BLaER1 treated with 17β-estradiol and CSF1 and Interleukin-3, amounts not matched to agents 10 nM and 100 nM (cell line): ENCODE measurements around the gene ZG16.
A peak's percentile ranks its signal among the peaks of the same experiment; 100 is the strongest.
"Not testable (repeated sequence)": the region's sequence is repeated elsewhere in the genome, so short reads cannot be mapped to it uniquely, and the experiment has no call there.

Experiments used
- H3K27ac ChIP-seq, 11 experiments: shearing (Covaris generic); formaldehyde crosslinking; 2 replicates each; pipeline ENCODE4 v1.8.1; 2022
- H3K27me3 ChIP-seq, 11 experiments: shearing (Covaris generic); formaldehyde crosslinking; 2 replicates each; pipeline ENCODE4 v1.8.1; 2022
- H3K36me3 ChIP-seq, 11 experiments: shearing (Covaris generic); formaldehyde crosslinking; 2 replicates each; pipeline ENCODE4 v1.8.1; 2022
- H3K4me1 ChIP-seq, 10 experiments: shearing (Covaris generic); formaldehyde crosslinking; 2 replicates each; pipeline ENCODE4 v1.8.1; 2022
- H3K4me2 ChIP-seq, 11 experiments: shearing (Covaris generic); formaldehyde crosslinking; 2 replicates each; pipeline ENCODE4 v1.8.1; 2022
- H3K4me3 ChIP-seq, 10 experiments: shearing (Covaris generic); formaldehyde crosslinking; 2 replicates each; pipeline ENCODE4 v1.8.1; 2022
- H3K9ac ChIP-seq, 11 experiments: shearing (Covaris generic); formaldehyde crosslinking; 2 replicates each; pipeline ENCODE4 v1.8.1; 2022
- H3K9me3 ChIP-seq, 11 experiments: shearing (Covaris generic); formaldehyde crosslinking; replicated peaks in 1 of 11; 2 replicates each; pipeline ENCODE4 v1.8.1; 2022
- H4K20me1 ChIP-seq, 11 experiments: shearing (Covaris generic); formaldehyde crosslinking; 2 replicates each; pipeline ENCODE4 v1.8.1; 2022
- Cebpa-rat ChIP-seq, 11 experiments: shearing (Covaris generic); IDR thresholded peaks; 2 replicates each; pipeline ENCODE4 v1.8.1; 2022

ZG16 gene

DNA sequence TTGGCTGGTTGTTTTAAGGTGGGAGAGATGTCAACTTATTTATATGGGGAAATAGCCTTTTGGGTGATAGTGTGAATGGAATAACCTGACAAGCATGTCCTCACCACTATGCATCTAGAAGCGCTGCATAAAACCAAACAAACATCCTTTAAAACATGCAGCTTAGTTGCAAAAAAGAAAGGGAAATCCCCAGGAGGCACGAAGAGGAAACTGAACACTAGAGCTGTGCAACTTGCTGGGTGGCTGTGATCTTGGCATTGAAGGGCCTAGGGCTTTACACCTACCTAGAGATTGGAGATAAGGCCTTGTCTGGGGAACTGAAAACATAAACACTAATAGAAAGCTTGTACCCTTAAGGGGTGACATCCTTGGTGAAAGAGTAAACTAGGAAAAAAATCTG, 39.5 kb upstream of the ZG16 start:
- Histone ChIP-seq H3K9me3 (peaks cover 0 to 6% (median 0%) of the 10 kb centered on the region in 11 experiments; a peak in 2 of 22 replicates), H3K27me3 (no peaks in the 10 kb centered on the region), H3K9ac (peak overlapping the region in 2 of 11 experiments; percentile 3 to 10; a peak in 2 of 22 replicates), H3K4me1 (peaks cover 58 to 83% (median 76%) of the 10 kb centered on the region in 10 experiments), H3K4me3 (no peak overlapping the region), H3K4me2 (peak overlapping the region; percentile 52 to 99 (median 67)), H3K36me3 (peaks cover 11 to 36% (median 22%) of the 10 kb centered on the region in 11 experiments; a peak in 21 of 22 replicates), H4K20me1 (peaks cover 0 to 25% (median 0%) of the 10 kb centered on the region in 11 experiments; a peak in 5 of 22 replicates), H3K27ac (peak overlapping the region in 9 of 11 experiments; percentile 15 to 61 (median 28); a peak in 12 of 22 replicates)
- no peak for TF ChIP-seq Cebpa-rat (IDR thresholded peaks at IDR 0.05)

DNA sequence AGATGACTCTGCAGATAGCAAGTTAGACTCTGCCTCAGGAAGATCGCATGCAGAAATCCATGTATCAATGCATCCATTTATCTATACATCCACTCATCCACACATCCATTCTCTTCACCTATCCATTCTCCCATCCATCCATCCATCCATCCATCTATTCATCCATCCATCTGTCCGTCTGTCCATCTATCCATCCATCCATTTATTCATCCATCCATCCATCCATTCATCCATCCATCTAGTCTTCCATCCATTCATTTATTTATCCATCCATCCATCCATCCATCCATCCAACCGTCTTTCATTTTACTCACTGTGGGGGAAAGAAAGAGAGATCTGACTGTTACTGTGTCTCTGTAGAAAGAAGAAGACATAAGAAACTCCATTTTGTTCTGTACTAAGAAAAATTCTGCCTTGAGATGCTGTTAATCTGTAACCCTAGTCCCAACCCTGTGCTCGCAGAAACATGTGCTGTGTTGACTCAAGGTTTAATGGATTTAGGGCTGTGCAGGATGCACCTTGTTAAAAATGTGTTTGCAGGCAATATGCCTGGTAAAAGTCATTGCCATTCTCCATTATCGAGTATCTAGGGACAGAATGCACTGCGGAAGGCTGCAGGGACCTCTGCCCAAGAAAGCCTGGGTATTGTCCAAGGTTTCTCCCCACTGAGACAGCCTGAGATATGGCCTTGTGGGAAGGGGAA, 38.0 kb upstream of the ZG16 start:
- H3K4me3 ChIP-seq, H3K27me3 ChIP-seq, H3K9me3 ChIP-seq, H3K9ac ChIP-seq: not testable (repeated sequence)
- peak overlapping the region in 1 of 11 experiments; percentile 5; a peak in 1 of 22 replicates for H3K27ac ChIP-seq
- peak overlapping the region in 10 of 11 experiments; percentile 6 to 99 (median 70); a peak in 15 of 22 replicates for H3K4me2 ChIP-seq
- H3K36me3 ChIP-seq, result peaks cover 22 to 51% (median 34%) of the 10 kb centered on the region in 11 experiments
- H4K20me1 ChIP-seq, result peaks cover 0 to 33% (median 0%) of the 10 kb centered on the region in 11 experiments; a peak in 6 of 22 replicates
- H3K4me1 ChIP-seq, result peaks cover 73 to 95% (median 89%) of the 10 kb centered on the region in 10 experiments

DNA sequence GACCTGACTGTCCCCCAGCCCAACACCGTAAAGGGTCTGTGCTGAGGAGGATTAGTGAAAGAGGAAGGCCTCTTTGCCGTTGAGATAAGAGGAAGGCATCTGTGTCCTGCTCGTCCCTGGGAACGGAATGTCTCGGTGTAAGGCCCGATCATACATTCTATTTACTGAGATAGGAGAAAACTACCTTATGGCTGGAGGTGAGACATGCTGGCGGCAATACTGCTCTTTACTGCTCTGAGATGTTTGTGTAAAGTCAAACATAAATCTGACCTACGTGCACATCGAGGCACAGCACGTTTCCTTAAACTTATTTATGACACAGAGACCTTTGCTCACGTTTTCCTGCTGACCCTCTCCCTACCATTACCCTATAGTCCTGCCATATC, 37.4 kb upstream of the ZG16 start:
- Histone ChIP-seq H3K4me1 (peaks cover 77 to 98% (median 93%) of the 10 kb centered on the region in 10 experiments), H3K27ac (peak overlapping the region in 1 of 11 experiments; percentile 5; a peak in 2 of 22 replicates), H3K4me2 (peak overlapping the region in 9 of 11 experiments; percentile 6 to 99 (median 72); a peak in 10 of 22 replicates), H3K36me3 (peaks cover 22 to 51% (median 34%) of the 10 kb centered on the region in 11 experiments), H4K20me1 (peaks cover 0 to 33% (median 0%) of the 10 kb centered on the region in 11 experiments; a peak in 6 of 22 replicates)
- H3K4me3 ChIP-seq, H3K27me3 ChIP-seq, H3K9me3 ChIP-seq, H3K9ac ChIP-seq: not testable (repeated sequence)

DNA sequence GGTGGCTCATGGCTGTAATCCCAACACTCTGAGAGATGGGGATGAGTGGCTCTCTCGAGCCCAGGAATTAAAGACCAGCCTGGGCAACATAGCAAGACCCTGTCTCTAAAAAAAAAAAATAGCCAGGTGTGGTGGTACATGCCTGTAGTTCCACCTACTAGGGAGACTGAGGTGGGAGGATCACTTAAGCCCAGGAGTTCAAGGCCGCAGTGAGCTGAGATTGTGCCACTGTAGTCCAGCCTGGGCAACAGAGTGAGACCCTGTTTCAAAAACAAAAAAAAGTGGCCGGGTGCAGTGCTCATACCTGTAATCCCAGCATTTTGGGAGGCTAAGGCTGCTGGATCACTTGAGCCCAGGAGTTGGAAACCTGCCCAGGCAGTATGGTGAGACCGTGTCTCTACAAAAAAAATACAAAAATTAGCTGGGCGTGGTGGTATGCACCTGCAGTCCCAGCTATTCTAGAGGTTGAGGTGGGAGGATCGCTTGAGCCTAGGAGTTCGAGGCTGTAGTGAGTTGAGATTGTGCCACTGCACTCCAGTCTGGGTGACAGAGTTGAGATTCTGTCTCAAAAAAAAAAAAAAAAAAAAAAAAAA, 35.3 kb upstream of the ZG16 start:
- Histone ChIP-seq H3K27me3 (no peaks in the 10 kb centered on the region), H3K4me3 (no peak overlapping the region), H3K36me3 (peaks cover 22 to 51% (median 34%) of the 10 kb centered on the region in 11 experiments), H3K9ac (no peak overlapping the region), H3K27ac (peak overlapping the region in 2 of 11 experiments; percentile 7 to 97; a peak in 1 of 22 replicates), H3K9me3 (peaks cover 0 to 6% (median 0%) of the 10 kb centered on the region in 11 experiments; a peak in 3 of 22 replicates), H4K20me1 (peaks cover 0 to 33% (median 0%) of the 10 kb centered on the region in 11 experiments; a peak in 6 of 22 replicates), H3K4me1 (peaks cover 73 to 95% (median 90%) of the 10 kb centered on the region in 10 experiments), H3K4me2 (peak overlapping the region in 8 of 11 experiments; percentile 88 to 100 (median 98); a peak in 12 of 22 replicates)
- no peak for TF ChIP-seq Cebpa-rat (IDR thresholded peaks at IDR 0.05)

DNA sequence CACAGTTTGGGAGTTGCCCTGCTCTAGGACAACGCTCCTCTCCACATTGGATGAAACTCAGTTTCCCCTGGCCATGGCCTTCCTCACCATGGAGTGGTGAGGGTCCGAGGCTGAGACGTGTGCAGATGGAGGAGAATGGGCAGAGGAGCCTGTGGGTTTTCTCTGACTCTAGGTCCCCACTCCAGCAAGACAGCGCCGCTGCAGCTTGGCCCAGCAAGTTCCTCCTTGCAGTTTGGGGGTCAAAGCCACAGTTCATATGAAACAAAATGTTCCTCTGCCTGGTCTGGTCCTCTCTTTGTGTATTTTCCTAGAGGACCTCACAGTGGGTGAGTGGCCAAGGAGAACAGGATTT, 34.6 kb upstream of the ZG16 start:
- peak overlapping the region in 10 of 11 experiments; percentile 91 to 98 (median 96); a peak in 19 of 22 replicates for H3K27ac ChIP-seq
- peak overlapping the region; percentile 88 to 100 (median 97) for H3K4me2 ChIP-seq
- H3K27me3 ChIP-seq, result no peaks in the 10 kb centered on the region
- H3K9me3 ChIP-seq, result peaks cover 3 to 13% (median 5%) of the 10 kb centered on the region in 11 experiments; a peak in 17 of 22 replicates
- peaks cover 22 to 51% (median 34%) of the 10 kb centered on the region in 11 experiments for H3K36me3 ChIP-seq
- H4K20me1 ChIP-seq, result peaks cover 0 to 33% (median 0%) of the 10 kb centered on the region in 11 experiments; a peak in 6 of 22 replicates
- peak overlapping the region in 8 of 11 experiments; percentile 87 to 95 (median 91); a peak in 11 of 22 replicates for H3K9ac ChIP-seq
- H3K4me3 ChIP-seq, result peak overlapping the region in 5 of 10 experiments; percentile 72 to 93 (median 86); a peak in 6 of 20 replicates
- H3K4me1 ChIP-seq, result peaks cover 73 to 95% (median 90%) of the 10 kb centered on the region in 10 experiments
- no peak for TF ChIP-seq Cebpa-rat (IDR thresholded peaks at IDR 0.05)

DNA sequence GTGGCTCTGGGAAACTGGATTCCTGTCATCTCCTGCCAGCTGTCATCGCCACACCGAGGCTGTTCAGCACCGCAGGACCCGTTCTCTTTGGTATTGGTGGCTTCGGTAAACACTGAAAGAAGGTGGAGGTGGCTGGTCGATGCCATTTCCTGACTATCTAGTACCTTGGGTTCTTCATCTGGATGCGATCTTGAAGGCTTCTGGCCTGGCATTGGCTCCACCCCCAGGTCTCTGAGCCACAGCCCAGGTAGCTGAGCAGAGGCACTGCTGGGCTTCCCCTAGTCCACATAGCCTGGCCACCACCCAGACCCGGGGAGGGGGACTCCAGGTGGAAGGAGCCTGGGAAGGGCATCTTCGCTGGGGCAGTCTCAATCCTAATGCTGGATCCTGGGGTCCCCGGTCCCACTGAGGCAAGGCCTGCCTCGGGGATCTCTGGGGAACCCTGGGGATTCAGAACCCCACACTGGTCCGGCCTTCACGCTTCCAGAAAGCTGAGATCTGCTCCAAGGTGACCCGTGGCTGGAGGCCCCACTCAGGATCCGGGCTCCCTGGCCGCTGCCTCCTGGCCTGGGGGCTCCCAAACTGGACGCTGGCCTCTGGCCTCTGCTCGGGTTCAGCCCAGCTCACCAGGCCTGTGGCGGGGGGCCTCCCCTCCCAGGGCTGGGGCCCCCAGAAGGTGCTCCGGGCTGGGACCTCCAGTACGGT, 34.1 kb upstream of the ZG16 start:
- Histone ChIP-seq H3K4me3 (peak overlapping the region in 9 of 10 experiments; percentile 72 to 93 (median 81); a peak in 16 of 20 replicates), H4K20me1 (peaks cover 0 to 33% (median 0%) of the 10 kb centered on the region in 11 experiments; a peak in 6 of 22 replicates), H3K4me1 (peaks cover 69 to 94% (median 88%) of the 10 kb centered on the region in 10 experiments), H3K4me2 (peak overlapping the region; percentile 88 to 100 (median 97)), H3K36me3 (peaks cover 22 to 51% (median 34%) of the 10 kb centered on the region in 11 experiments), H3K27me3 (no peaks in the 10 kb centered on the region), H3K9ac (peak overlapping the region; percentile 87 to 95 (median 90); a peak in 21 of 22 replicates), H3K27ac (peak overlapping the region in 10 of 11 experiments; percentile 91 to 98 (median 96); a peak in 20 of 22 replicates), H3K9me3 (peaks cover 4 to 18% (median 10%) of the 10 kb centered on the region in 11 experiments; a peak in 17 of 22 replicates)
- no peak for TF ChIP-seq Cebpa-rat (IDR thresholded peaks at IDR 0.05)

DNA sequence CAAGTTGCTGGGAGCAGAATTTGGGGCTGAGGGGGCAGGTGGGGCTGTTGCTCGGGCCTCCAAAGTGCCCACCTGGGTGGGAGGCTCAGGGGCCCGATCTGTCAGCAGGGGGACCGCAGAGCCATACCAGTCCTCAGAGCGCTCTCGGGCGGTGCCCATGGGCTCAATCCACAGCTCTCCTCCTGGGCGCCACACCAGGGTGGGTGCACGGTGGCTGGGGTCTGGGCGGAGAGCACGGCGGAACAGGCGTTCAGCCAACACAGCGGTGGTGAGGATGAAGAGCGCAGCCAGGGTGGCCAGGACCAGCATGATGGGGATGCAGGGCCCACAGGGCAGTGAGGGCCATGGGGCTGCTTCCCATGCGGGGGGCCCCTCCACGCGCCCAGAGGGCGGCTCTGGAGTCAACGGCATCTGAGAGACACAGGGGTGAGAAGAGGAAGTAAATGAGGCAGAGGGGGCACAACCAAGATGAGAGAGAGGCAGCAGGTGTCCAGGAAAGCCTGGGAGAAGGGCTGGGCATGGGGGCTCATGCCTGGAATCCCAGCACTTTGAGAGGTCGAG, 33.4 kb upstream of the ZG16 start:
- Histone ChIP-seq H3K9me3 (peaks cover 4 to 21% (median 11%) of the 10 kb centered on the region in 11 experiments; a peak in 17 of 22 replicates), H3K36me3 (peaks cover 22 to 51% (median 34%) of the 10 kb centered on the region in 11 experiments), H3K27ac (peak overlapping the region; percentile 91 to 98 (median 96)), H3K4me3 (peak overlapping the region; percentile 72 to 93 (median 80)), H4K20me1 (peaks cover 0 to 33% (median 0%) of the 10 kb centered on the region in 11 experiments; a peak in 6 of 22 replicates), H3K9ac (peak overlapping the region; percentile 87 to 95 (median 90)), H3K4me2 (peak overlapping the region; percentile 88 to 100 (median 97)), H3K27me3 (no peaks in the 10 kb centered on the region), H3K4me1 (peaks cover 63 to 94% (median 88%) of the 10 kb centered on the region in 10 experiments)
- TF ChIP-seq Cebpa-rat (IDR thresholded peaks at IDR 0.05), result no peak
